Activated CD4-positive, alpha-beta T cell treated with anti-CD3 and anti-CD28 coated beads for 36 hours (primary cell): ENCODE measurements around the gene FAM3A. TPM values are rescaled to one million over a fixed set of nuclear protein-coding genes. Genes with fewer than 3 reads are reported as not detected.

Experiments used
- ATAC-seq: fragments of 200-7000 bp; cut with Tn5 transposase; one replicate; pipeline ENCODE4 v1.10.0; 2021; ENCODE audit warnings: mild to moderate bottlenecking, moderate library complexity
- CTCF ChIA-PET: fragments of 350-600 bp; sonication (Branson Sonifier 250); formaldehyde crosslinking; loops from one replicate; lab custom pipeline; 2021; ENCODE audit warnings: antibody characterized with exemption; lab: Charles Lee
- POLR2A ChIA-PET: fragments of 350-600 bp; sonication (Branson Sonifier 250); formaldehyde crosslinking; loops from one replicate; lab custom pipeline; 2021; ENCODE audit warnings: antibody characterized with exemption, inconsistent platforms; lab: Charles Lee
- DNase-seq: peaks from one replicate; pipeline ENCODE4 v3.0.0-alpha.2; 2020
- H3K27ac Mint-ChIP-seq: one replicate; pipeline ENCODE4 v1.8.0; 2021; ENCODE audit warnings: mixed read lengths
- H3K27me3 Mint-ChIP-seq: one replicate; pipeline ENCODE4 v1.8.0; 2021; ENCODE audit warnings: mixed read lengths
- H3K36me3 Mint-ChIP-seq: one replicate; pipeline ENCODE4 v1.8.0; 2021; ENCODE audit warnings: low read depth, mixed read lengths
- H3K4me1 Mint-ChIP-seq: one replicate; pipeline ENCODE4 v1.8.0; 2021; ENCODE audit warnings: mixed read lengths
- H3K4me3 Mint-ChIP-seq: one replicate; pipeline ENCODE4 v1.8.0; 2021; ENCODE audit warnings: mild to moderate bottlenecking, moderate library complexity, mixed read lengths
- H3K9me3 Mint-ChIP-seq: one replicate; pipeline ENCODE4 v1.8.0; 2021; ENCODE audit warnings: low read depth, mixed read lengths
- intact Hi-C, 2 experiments: fragments of 100-400 bp; cut with DNase I in 1 of 2; cut with micrococcal nuclease in 1 of 2; formaldehyde crosslinking; loops; one replicate each; pipeline versions ENCODE4 v1.14.2 to v1.15.1; 2022 to 2024; cut with DNase I, micrococcal nuclease
- total RNA-seq, 2 experiments: library from RNA; stranded (reverse); gene quantifications; one replicate each; pipeline ENCODE4 v1.2.3, GENCODE V29; 2021

The FAM3A gene
- total RNA-seq, 2 experiments from 2014 or later: 27.6 to 30.5 TPM

DNA sequence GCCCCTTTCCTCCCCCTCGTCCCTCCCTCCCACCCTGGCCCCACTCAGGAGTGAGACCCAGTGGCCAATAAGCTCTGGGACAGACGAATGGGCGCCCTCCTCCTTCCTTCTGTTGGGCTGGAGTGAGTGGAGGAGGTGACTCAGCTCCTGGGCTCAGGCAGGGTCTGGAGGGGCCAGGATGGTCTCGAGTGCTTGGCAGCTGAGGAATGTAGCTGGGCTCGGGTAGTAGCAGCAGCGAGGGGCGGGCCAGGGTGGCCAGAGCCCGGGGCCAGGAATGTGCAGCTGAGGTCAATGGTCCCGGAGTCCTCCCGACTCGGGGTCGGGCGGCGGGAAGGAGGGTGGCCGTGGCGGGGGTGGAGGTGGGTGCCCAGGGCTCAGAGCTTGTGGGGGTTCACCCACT is 15.6 kb upstream of the FAM3A start:
- peaks cover 12% of the 10 kb centered on the region for H3K4me1 Mint-ChIP-seq
- CTCF ChIA-PET: no interaction called here
- no peak overlapping the region for H3K27ac Mint-ChIP-seq
- POLR2A ChIA-PET: no interaction called here
- H3K4me3 Mint-ChIP-seq: no peak overlapping the region
- no peaks in the 10 kb centered on the region for H3K9me3 Mint-ChIP-seq
- H3K27me3 Mint-ChIP-seq: no peaks in the 10 kb centered on the region
- H3K36me3 Mint-ChIP-seq: peaks cover 7% of the 10 kb centered on the region
- no peak for DNase-seq
- no peak for ATAC-seq
- intact Hi-C loops: loop anchor here in 1 of 2 experiments (5.0 kb wide), 1 partner anchor 44 kb away; the partner anchor contains the start of gene UBL4A

DNA sequence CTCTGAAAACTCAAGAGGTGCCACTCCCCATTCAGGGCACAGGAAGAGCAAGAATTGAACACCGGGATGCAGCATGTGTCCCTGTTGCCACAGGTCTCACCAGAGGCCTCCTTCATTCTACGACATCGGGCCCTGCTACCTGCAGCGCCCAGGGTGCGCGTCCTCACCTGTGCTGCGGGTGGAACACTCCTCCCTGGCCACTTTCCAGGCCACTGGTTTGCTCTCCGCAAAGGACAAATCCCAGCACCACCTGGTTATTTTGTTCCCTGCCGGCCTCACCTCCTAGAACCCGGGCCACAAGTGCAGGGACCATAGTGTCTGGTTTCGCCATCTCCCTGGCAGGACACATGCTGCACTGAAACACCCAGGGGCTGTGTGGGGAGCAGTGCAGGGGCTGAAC is 14.3 kb upstream of the FAM3A start:
- CTCF ChIA-PET: no interaction called here
- POLR2A ChIA-PET: no interaction called here
- H3K27me3 Mint-ChIP-seq: no peaks in the 10 kb centered on the region
- H3K9me3 Mint-ChIP-seq: no peaks in the 10 kb centered on the region
- peaks cover 7% of the 10 kb centered on the region for H3K36me3 Mint-ChIP-seq
- peaks cover 20% of the 10 kb centered on the region for H3K4me1 Mint-ChIP-seq
- ATAC-seq (no peak), DNase-seq (no peak)
- intact Hi-C loops: loop anchor here in 1 of 2 experiments (5.0 kb wide), 1 partner anchor 43 kb away; the partner anchor contains the start of gene UBL4A
- H3K4me3 Mint-ChIP-seq: no peak overlapping the region
- H3K27ac Mint-ChIP-seq: no peak overlapping the region

DNA sequence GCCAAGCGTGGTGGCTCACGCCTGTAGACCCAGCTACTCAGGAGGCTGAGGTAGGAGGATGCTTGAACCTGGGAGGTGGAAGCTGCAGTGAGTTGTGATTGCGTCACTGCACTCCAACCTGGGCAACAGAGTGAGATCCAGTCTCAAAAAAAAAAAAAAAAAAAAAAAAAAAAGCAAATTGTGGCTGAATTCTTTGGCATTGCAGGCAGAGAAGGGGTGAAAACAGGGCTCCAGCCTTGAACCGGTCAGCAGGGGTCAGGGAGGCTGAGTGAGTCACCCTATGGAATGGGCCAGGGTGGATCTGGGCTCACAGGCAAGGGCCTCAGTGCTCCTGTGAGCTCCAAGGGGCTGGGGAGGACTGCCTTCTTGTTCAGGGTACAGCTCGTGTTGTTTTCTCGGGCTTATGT is 13.2 kb upstream of the FAM3A start:
- POLR2A ChIA-PET: no interaction called here
- no peak overlapping the region for H3K27ac Mint-ChIP-seq
- CTCF ChIA-PET: interaction anchor here (0.6 kb wide), 1 partner anchor 70 kb away, joined by 3 read pairs; no protein-coding TSS in a partner anchor
- DNase-seq: no peak
- H3K4me3 Mint-ChIP-seq: no peak overlapping the region
- H3K27me3 Mint-ChIP-seq: no peaks in the 10 kb centered on the region
- H3K4me1 Mint-ChIP-seq: peaks cover 18% of the 10 kb centered on the region
- no peak for ATAC-seq
- intact Hi-C loops: loop anchor here in 1 of 2 experiments (5.0 kb wide), 1 partner anchor 762 kb away; no protein-coding TSS in a partner anchor
- H3K36me3 Mint-ChIP-seq: peaks cover 3% of the 10 kb centered on the region
- H3K9me3 Mint-ChIP-seq: no peaks in the 10 kb centered on the region

DNA sequence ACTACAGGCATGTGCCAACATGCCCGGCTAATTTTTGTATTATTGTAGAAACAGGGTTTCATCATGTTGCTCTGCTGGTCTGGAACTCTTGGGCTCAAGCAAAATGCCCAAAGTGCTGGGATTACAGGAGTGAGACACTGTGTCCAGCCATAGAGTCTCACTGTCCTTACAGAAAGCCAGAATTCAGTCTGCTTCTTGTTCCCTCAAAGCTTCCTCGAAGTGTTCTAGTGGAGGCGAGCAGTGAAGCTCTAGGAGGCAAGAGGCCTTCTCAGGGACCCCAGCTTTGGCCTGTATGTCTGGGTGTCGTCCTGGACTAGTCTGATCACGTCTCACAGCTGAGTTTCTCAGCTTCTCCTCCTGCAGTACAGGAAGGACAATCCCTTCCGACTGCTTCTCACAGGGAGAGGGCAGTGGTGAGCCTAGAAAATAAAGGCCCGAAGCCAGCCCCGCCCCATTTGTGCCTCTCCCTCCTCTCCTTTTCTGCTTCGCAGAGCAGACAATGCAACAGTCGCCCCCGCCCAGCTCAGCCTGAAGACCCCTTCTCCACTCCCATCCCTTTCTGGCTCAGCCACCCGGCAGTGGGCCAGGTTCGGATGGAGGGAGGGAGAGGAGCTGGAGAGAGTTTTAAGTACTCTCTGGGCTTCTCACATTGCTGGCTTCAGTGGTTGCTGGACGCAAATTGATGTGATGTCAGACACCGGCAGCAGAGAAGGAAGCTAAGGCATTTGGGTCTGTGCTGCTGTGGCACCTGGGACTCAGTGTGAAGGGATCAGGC is 11.1 kb upstream of the FAM3A start:
- no peaks in the 10 kb centered on the region for H3K27me3 Mint-ChIP-seq
- no peaks in the 10 kb centered on the region for H3K9me3 Mint-ChIP-seq
- CTCF ChIA-PET: interaction anchor here (0.6 to 1.4 kb wide), 8 partner anchors 10 to 485 kb away, joined by 3 to 8 read pairs (median 3); partner anchors contain the start of gene SLC10A3
- intact Hi-C loops: loop anchor here (1.0 to 5.0 kb wide), 2 partner anchors 10 to 760 kb away; no protein-coding TSS in a partner anchor
- ATAC-seq (peak; percentile 98), DNase-seq (peak; percentile 81)
- H3K27ac Mint-ChIP-seq: no peak overlapping the region
- H3K36me3 Mint-ChIP-seq: no peaks in the 10 kb centered on the region
- POLR2A ChIA-PET: interaction anchor here (0.6 kb wide), 1 partner anchor 712 kb away, joined by 5 read pairs; no protein-coding TSS in a partner anchor
- peaks cover 18% of the 10 kb centered on the region for H3K4me1 Mint-ChIP-seq
- no peak overlapping the region for H3K4me3 Mint-ChIP-seq

DNA sequence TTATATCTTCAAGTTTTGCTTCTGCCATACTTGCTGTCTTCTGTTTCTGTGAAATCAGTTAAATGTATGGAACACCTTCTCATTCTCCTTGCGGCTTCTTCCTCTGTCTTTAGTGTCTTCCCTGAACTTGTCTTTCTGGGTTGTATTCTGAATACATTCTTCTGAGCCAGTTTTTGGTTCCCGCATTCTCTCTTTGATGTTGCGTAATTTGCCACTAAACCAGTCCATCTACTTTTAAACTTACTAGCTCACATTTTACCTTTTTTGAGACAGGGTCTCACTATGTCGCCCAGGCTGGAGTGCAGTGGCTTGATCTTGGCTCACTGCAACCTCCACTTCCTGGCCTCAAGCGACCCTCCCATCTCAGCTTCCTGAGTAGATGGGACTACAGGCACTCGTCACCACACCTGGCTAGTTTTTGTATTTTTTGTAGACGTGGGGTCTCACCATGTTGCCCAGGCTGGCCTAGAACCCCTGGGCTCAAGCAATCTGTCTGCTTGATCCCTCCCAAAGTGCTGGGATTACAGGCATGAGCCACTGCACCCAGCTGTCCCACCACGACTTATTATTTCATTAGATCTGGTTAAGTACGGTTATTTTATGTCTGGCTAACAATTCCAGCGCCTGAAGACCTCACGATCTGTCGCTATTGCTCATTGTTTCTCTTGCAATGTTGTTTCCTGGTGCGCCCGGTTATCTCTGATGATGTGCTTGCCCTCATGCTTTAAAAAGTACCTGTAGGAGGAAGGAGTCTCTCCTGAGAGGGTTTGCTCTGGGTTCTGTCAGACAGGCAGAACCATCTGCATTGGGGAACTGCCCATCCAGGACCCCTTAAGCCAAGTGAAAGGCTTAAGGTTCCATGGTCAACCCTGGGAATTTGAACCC is 9.8 kb upstream of the FAM3A start:
- DNase-seq: no peak
- peaks cover 18% of the 10 kb centered on the region for H3K4me1 Mint-ChIP-seq
- no peaks in the 10 kb centered on the region for H3K9me3 Mint-ChIP-seq
- no peak overlapping the region for H3K4me3 Mint-ChIP-seq
- ChIA-PET CTCF (no interaction called here), POLR2A (no interaction called here)
- no peak for ATAC-seq
- peak overlapping the region; percentile 55 for H3K27ac Mint-ChIP-seq
- H3K27me3 Mint-ChIP-seq: no peaks in the 10 kb centered on the region
- H3K36me3 Mint-ChIP-seq: no peaks in the 10 kb centered on the region
- intact Hi-C loops: loop anchor here in 1 of 2 experiments (5.0 kb wide), 1 partner anchor 759 kb away; no protein-coding TSS in a partner anchor

DNA sequence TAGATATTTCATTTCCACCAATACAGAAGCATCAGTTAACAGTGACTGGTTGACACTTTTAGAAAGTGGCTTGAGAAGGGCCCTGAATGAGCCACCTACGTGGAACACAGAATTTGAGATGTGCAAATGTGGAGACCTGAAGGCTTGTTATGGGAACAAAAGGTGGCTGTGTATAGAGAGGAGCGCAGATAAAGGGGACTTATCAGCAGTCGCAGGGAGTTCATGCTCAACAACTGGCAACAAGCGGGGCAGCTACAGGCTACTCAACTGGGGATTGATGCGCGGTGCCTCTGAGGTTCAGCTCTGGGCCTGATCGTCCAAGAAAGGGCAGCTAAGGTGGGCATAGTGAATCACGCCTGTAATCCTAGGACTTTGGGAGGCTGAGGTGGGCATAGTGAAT is 3.4 kb upstream of the FAM3A start:
- H3K4me3 Mint-ChIP-seq: no peak overlapping the region
- H3K27me3 Mint-ChIP-seq: no peaks in the 10 kb centered on the region
- H3K4me1 Mint-ChIP-seq: peaks cover 10% of the 10 kb centered on the region
- H3K9me3 Mint-ChIP-seq: no peaks in the 10 kb centered on the region
- POLR2A ChIA-PET: no interaction called here
- CTCF ChIA-PET: no interaction called here
- H3K27ac Mint-ChIP-seq: no peak overlapping the region
- H3K36me3 Mint-ChIP-seq: peaks cover 4% of the 10 kb centered on the region
- intact Hi-C loops: no loop called here
- ATAC-seq (no peak), DNase-seq (no peak)

DNA sequence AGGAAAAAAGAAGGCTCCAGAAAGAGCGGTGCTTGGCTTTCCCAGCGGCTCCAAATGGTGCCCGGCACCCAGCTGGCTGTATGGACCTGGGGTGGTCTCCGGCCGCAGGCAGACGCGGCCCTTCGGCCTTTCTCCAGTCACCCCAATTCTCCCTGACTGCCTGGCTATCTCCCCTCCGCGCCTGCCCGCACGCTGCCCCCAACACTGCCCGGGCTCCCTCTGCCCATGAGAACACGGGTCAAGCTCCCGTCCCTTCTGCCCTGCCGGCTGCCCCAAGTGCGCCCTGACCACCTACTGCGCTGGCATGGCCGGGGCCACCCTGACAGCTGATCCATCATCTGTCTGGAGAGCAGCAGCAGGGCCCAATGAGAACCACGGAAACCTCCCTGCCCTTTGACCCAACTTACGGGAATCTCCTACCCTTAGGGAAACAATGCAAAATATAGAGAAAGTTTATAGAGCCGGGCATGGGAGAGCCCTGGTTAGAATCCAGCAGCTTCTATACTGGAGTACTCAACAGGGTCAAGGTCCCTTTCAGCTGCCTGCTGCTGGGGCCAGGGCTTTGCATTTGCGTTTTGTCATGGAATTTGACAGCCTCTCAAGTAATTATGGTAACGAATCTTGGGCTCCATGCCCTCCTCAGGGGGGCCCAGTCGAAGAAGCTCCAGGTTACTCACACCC is 1.2 kb upstream of the FAM3A start:
- peak overlapping the region; percentile 81 for H3K4me3 Mint-ChIP-seq
- no peak for ATAC-seq
- H3K36me3 Mint-ChIP-seq: peaks cover 8% of the 10 kb centered on the region
- no peaks in the 10 kb centered on the region for H3K27me3 Mint-ChIP-seq
- ChIA-PET POLR2A (interaction anchor here (1.3 kb wide), 1 partner anchor 30 kb away, joined by 4 read pairs; the partner anchor contains the start of genes G6PD and IKBKG), CTCF (interaction anchor here (0.6 to 1.5 kb wide), 3 partner anchors 9 to 548 kb away, joined by 3 to 5 read pairs (median 3); no protein-coding TSS in a partner anchor)
- H3K9me3 Mint-ChIP-seq: no peaks in the 10 kb centered on the region
- peak overlapping the region; percentile 90 for H3K27ac Mint-ChIP-seq
- no peak for DNase-seq
- intact Hi-C loops: loop anchor here (1.0 to 2.0 kb wide), 3 partner anchors 10 to 80 kb away; partner anchors contain the start of genes G6PD (in 1 of the 2), GDI1 (in 1 of the 2) and IKBKG (in 1 of the 2)
- peaks cover 23% of the 10 kb centered on the region for H3K4me1 Mint-ChIP-seq

DNA sequence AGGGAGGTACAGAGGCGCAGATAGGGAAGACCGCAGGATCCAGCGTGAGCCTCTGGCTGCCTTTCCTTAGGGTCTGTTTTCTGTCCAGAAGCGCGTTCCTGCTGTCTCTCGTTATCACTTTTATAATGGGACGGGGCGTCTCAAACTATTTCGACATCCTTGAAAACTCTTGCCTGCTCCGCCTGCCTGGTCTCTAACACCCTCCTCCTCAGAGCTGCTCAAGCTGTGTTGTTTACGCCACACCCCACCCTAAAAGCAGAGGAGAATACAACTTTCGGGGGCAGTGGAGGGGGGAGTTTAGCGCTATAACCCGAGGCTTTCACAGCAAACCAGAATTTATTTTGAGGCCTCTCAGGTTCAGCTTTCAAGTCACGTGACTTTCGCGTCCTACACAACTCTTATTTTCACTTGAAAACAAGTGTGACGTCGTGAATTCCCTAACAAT is 646 bp upstream of the FAM3A start:
- no peaks in the 10 kb centered on the region for H3K9me3 Mint-ChIP-seq
- H3K4me1 Mint-ChIP-seq: peaks cover 26% of the 10 kb centered on the region
- H3K4me3 Mint-ChIP-seq: peak overlapping the region; percentile 81
- DNase-seq (peak; percentile 16), ATAC-seq (peak; percentile 1)
- H3K27ac Mint-ChIP-seq: peak overlapping the region; percentile 90
- intact Hi-C loops: loop anchor here (1.0 to 2.0 kb wide), 15 partner anchors 11 to 722 kb away; partner anchors contain the start of genes IKBKG (in 2 of the 2), LAGE3 (in 2 of the 2), DKC1 (in 1 of the 2) and G6PD (in 1 of the 2)
- POLR2A ChIA-PET: interaction anchor here (1.3 kb wide), 1 partner anchor 30 kb away, joined by 4 read pairs; the partner anchor contains the start of genes G6PD and IKBKG
- H3K27me3 Mint-ChIP-seq: no peaks in the 10 kb centered on the region
- CTCF ChIA-PET: interaction anchor here (0.6 to 1.5 kb wide), 2 partner anchors 10 to 548 kb away, joined by 3 to 5 read pairs; no protein-coding TSS in a partner anchor
- peaks cover 8% of the 10 kb centered on the region for H3K36me3 Mint-ChIP-seq

DNA sequence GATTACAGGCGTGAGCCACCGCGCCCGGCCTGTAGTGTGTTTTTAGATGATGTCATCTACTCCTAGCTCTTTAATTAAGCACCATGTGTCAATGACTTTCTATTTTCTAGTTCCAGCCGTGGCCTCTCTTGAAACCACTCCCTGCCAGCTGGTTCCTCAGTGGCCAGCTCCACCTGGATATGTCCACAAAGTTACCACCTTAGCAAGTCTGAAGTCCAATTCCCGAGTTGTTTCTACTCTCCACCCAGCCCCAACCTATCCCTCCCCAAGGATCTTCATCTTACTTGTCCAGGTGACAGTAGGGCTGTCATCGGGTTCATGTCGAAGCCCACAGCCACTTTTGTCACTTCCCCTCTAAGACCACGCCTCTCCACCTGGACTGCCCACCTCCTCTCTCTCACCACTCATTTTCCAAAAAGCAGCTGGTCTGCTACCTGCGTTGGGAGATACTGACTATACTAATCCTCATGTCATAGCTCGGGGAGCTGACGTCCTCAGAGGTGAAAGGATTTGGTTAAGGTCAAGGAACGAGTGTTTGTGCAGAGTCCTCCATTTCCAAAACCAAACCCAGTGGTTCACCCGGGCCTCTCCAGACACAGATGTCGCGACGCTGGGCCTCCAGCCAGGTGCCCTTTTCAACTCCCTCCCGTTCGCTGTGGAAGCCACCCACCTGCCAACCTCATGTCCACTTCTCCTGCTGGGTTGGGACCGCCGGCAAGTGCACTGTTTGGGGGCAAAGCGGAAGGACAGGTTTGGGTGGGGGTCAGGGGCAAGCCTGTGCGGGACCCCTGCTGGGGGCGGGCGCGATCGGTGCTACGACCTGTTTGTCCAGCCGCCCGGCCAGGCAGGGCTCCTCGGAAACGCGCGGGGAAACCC is 704 bp downstream of the FAM3A start:
- H3K27me3 Mint-ChIP-seq: no peaks in the 10 kb centered on the region
- peak overlapping the region; percentile 78 for H3K27ac Mint-ChIP-seq
- POLR2A ChIA-PET: interaction anchor here (0.6 kb wide), 1 partner anchor 11 kb away, joined by 3 read pairs; no protein-coding TSS in a partner anchor
- DNase-seq (peak; percentile 34), ATAC-seq (no peak)
- peak overlapping the region; percentile 81 for H3K4me3 Mint-ChIP-seq
- intact Hi-C loops: no loop called here
- H3K36me3 Mint-ChIP-seq: peaks cover 15% of the 10 kb centered on the region
- CTCF ChIA-PET: no interaction called here
- peaks cover 34% of the 10 kb centered on the region for H3K4me1 Mint-ChIP-seq
- H3K9me3 Mint-ChIP-seq: no peaks in the 10 kb centered on the region

DNA sequence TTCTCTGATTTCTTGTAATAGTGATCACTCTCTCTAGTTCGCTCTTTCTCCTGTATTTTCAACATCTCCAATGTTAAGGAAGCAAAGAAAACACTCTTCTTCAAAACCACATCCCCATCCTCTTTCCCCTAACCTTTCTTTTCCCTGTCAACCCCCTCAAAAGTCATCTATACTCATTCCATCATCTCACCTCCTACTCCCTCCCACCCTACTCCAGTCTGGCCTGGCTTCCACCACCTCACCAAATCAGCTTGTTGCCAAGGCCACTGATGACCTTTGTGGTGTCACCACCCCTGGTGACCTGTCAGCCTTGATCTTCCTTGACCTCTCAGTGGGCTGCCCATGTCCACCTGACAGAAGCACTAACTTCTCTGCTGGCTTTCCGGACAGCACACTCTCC is 2.3 kb downstream of the FAM3A start:
- Mint-ChIP-seq H3K27ac (peak overlapping the region; percentile 73), H3K9me3 (no peaks in the 10 kb centered on the region), H3K36me3 (peaks cover 27% of the 10 kb centered on the region), H3K4me3 (peak overlapping the region; percentile 32), H3K27me3 (no peaks in the 10 kb centered on the region), H3K4me1 (peaks cover 34% of the 10 kb centered on the region)
- POLR2A ChIA-PET: no interaction called here
- DNase-seq (no peak), ATAC-seq (no peak)
- intact Hi-C loops: no loop called here
- CTCF ChIA-PET: no interaction called here
